K562 (cell line): Measurements from ENCODE around the gene IRAK2. TPM values are rescaled to one million over a fixed set of nuclear protein-coding genes. Genes with fewer than 3 reads are reported as not detected.

Experiments
- CBX5 ChIP-seq: IDR thresholded peaks from 2 replicates; pipeline ENCODE4 v1.6.1; 2014; ENCODE audit warnings: low read depth, borderline replicate concordance
- CHD4 ChIP-seq: fragments of 200-600 bp; sonication (generic); IDR thresholded peaks from 3 replicates; pipeline ENCODE4 v1.6.1; 2012; ENCODE audit warnings: low read depth, mild to moderate bottlenecking, mixed read lengths, low read length, inconsistent platforms; ENCODE audit not compliant: insufficient read depth, insufficient replicate concordance, poor library complexity, severe bottlenecking
- KAT7 ChIP-seq: sonication (generic); formaldehyde crosslinking; IDR thresholded peaks from 2 replicates; pipeline ENCODE4 v1.8.0; 2022; ENCODE audit warnings: missing genetic modification reagents, mild to moderate bottlenecking, borderline replicate concordance
- L3MBTL2 ChIP-seq: fragments of 450-650 bp; IDR thresholded peaks from 2 replicates; pipeline ENCODE4 v1.6.1; 2016; ENCODE audit warnings: mild to moderate bottlenecking, moderate library complexity
- MEF2D ChIP-seq: conservative IDR thresholded peaks from 2 replicates; pipeline ENCODE4 v1.6.1; 2016; ENCODE audit warnings: low read depth, missing genetic modification characterization, missing compliant biosample characterization
- NCOR1 ChIP-seq: fragments of 450-650 bp; IDR thresholded peaks from 2 replicates; pipeline ENCODE4 v1.6.1; 2016; ENCODE audit warnings: mild to moderate bottlenecking, moderate library complexity
- NFXL1 ChIP-seq: fragments of 450-650 bp; formaldehyde crosslinking; IDR thresholded peaks from 2 replicates; pipeline ENCODE4 v1.4.0; 2021; ENCODE audit warnings: mild to moderate bottlenecking
- RREB1 ChIP-seq: fragments of 250-450 bp; sonication (Bioruptor Pico); IDR thresholded peaks from 2 replicates; pipeline ENCODE4 v1.4.0; 2020
- TAF7 ChIP-seq: fragments of 450-650 bp; IDR thresholded peaks from 2 replicates; pipeline ENCODE4 v1.6.1; 2016; ENCODE audit warnings: missing genetic modification characterization, missing compliant biosample characterization
- TAL1 ChIP-seq: fragments of 450-650 bp; IDR thresholded peaks from 2 replicates; pipeline ENCODE4 v1.6.1; 2016; ENCODE audit warnings: mild to moderate bottlenecking
- TEAD4 ChIP-seq, 2 experiments: sonication (generic) in 1 of 2; formaldehyde crosslinking in 1 of 2; IDR thresholded peaks; 2 replicates each; pipeline versions ENCODE4 v1.6.1 to v1.8.0; 2012 to 2022; ENCODE audit warnings: borderline replicate concordance in 1 of 2, inconsistent platforms in 1 of 2, low read length in 1 of 2, mild to moderate bottlenecking in 1 of 2, missing genetic modification reagents in 1 of 2
- polyA plus RNA-seq, 8 experiments: library from polyadenylated mRNA; depleted of rRNA in 4 of 8; stranded (reverse) in 5 of 8; unstranded in 3 of 8; fragments of >200 nt; fragmentation: Nextera tagmentation in 2 of 8; fragmentation: Illumina TruSeq in 1 of 8; extraction: Ambion mirVana in 2 of 8; extraction: Trizol in 1 of 8; gene quantifications; 2 replicates each; pipeline versions ENCODE4 v1.2.1 to v1.2.3, GENCODE V29; 2011 to 2014; ENCODE audit warnings: inconsistent platforms in 1 of 8, missing spikeins in 1 of 8
- total RNA-seq, 7 experiments: library from RNA; depleted of rRNA in 6 of 7; stranded (reverse); fragments of >200 nt in 6 of 7; fragmentation: Illumina TruSeq in 2 of 7; extraction: Trizol in 2 of 7; gene quantifications; 2 replicates each; pipeline versions ENCODE4 v1.2.1 to v1.2.3, GENCODE V29; 2011 to 2021; ENCODE audit warnings: low replicate concordance in 1 of 7
- TF ChIP-seq, protein P1 (sequence below): fragments of 250-450 bp; sonication (Bioruptor Pico); IDR thresholded peaks from 2 replicates; pipeline ENCODE4 v1.5.0; 2021; ENCODE audit warnings: mild to moderate bottlenecking, borderline replicate concordance
- TF ChIP-seq, protein P2 (sequence below): sonication (generic); formaldehyde crosslinking; IDR thresholded peaks from 2 replicates; pipeline ENCODE4 v1.8.0; 2022; ENCODE audit warnings: mild to moderate bottlenecking, missing genetic modification reagents
- TF ChIP-seq, protein P3 (sequence below): fragments of 450-650 bp; IDR thresholded peaks from 2 replicates; pipeline ENCODE4 v1.6.1; 2016; ENCODE audit warnings: borderline replicate concordance

IRAK2 gene
- total and polyA plus RNA-seq, 9 of the 15 experiments (the other 6 are each of a cell fraction or from before 2014, with no cell fraction given): 0.42 to 4.4 (median 2.7) TPM

DNA sequence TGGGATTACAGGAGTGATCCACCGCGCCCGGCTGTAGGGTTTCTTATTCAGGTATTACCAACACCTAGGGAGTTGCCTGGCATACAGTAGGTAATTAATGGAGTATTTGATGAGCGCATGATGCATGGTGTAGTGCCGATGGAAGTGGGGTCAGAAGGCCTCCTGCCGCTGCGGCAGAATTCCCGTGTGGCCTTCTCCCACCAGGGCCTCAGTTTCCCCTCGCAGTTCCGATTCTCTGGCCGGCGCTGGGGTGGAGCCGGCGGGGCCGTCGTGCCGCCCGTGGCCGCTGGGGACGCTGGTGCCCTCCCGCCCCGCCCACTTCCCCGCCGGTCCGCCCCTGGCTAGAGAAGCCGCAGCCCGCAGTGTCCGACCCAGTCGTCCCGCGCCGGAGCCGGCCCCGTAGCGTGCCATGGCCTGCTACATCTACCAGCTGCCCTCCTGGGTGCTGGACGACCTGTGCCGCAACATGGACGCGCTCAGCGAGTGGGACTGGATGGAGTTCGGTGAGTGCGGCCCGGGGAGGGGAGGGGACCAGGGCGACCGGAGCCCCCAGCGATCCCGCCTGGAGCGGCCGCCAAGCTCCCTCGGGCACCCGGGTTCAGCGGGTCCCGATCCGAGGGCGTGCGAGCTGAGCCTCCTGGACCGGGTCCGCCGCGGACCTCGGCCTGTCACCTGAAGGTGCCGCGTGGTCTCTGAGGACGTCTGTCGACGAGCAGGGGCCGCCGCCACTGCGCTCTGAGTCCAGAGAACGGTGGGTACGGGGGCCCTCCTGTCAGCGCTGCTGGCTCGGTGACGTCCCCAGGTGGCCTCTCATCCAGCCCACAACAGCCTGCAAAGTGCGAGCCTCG, at the start of gene IRAK2 (continued):
- TF ChIP-seq, protein P1, sequence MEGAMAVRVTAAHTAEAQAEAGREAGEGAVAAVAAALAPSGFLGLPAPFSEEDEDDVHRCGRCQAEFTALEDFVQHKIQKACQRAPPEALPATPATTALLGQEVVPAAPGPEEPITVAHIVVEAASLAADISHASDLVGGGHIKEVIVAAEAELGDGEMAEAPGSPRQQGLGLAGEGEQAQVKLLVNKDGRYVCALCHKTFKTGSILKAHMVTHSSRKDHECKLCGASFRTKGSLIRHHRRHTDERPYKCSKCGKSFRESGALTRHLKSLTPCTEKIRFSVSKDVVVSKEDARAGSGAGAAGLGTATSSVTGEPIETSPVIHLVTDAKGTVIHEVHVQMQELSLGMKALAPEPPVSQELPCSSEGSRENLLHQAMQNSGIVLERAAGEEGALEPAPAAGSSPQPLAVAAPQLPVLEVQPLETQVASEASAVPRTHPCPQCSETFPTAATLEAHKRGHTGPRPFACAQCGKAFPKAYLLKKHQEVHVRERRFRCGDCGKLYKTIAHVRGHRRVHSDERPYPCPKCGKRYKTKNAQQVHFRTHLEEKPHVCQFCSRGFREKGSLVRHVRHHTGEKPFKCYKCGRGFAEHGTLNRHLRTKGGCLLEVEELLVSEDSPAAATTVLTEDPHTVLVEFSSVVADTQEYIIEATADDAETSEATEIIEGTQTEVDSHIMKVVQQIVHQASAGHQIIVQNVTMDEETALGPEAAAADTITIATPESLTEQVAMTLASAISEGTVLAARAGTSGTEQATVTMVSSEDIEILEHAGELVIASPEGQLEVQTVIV (CRISPR knock-in tag): no peak
- TF ChIP-seq TAL1 (no peak), NFXL1 (CRISPR knock-in tag) (no peak), NCOR1 (no peak), CHD4 (peak; percentile 21), MEF2D (no peak), RREB1 (CRISPR knock-in tag) (0 out of 2 replicates have a peak, but pooled peaks have one; percentile 44), TAF7 (tag) (0 out of 2 replicates have a peak, but pooled peaks have one; percentile 30), CBX5 (peak; percentile 13; the same call in 1 of the 2 replicates), TEAD4 (IDR thresholded peaks at IDR 0.05; ENCODE audit: low read length) (no peak), TEAD4 (CRISPR knock-in tag; IDR thresholded peaks at IDR 0.05; ENCODE audit: borderline replicate concordance) (peak; percentile 80; the same call in 1 of the 2 replicates), L3MBTL2 (peak; percentile 91), KAT7 (CRISPR knock-in tag) (peak; percentile 90; the same call in 1 of the 2 replicates)
- TF ChIP-seq, protein P2, sequence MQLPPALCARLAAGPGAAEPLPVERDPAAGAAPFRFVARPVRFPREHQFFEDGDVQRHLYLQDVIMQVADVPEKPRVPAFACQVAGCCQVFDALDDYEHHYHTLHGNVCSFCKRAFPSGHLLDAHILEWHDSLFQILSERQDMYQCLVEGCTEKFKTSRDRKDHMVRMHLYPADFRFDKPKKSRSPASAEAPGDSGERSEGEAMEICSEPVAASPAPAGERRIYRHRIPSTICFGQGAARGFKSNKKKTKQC (CRISPR knock-in tag): peak; percentile 71; the same call in 1 of the 2 replicates
- TF ChIP-seq, protein P3, sequence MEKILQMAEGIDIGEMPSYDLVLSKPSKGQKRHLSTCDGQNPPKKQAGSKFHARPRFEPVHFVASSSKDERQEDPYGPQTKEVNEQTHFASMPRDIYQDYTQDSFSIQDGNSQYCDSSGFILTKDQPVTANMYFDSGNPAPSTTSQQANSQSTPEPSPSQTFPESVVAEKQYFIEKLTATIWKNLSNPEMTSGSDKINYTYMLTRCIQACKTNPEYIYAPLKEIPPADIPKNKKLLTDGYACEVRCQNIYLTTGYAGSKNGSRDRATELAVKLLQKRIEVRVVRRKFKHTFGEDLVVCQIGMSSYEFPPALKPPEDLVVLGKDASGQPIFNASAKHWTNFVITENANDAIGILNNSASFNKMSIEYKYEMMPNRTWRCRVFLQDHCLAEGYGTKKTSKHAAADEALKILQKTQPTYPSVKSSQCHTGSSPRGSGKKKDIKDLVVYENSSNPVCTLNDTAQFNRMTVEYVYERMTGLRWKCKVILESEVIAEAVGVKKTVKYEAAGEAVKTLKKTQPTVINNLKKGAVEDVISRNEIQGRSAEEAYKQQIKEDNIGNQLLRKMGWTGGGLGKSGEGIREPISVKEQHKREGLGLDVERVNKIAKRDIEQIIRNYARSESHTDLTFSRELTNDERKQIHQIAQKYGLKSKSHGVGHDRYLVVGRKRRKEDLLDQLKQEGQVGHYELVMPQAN: peak; percentile 73
